Keratinocyte (primary cell): ENCODE results near the gene SELENOK. TPM values are rescaled to one million over a fixed set of nuclear protein-coding genes. Genes with fewer than 3 reads are reported as not detected.

Experiments used
- DNase-seq: peaks from one replicate; pipeline ENCODE4 v3.0.0-alpha.2; 2011; ENCODE audit warnings: low read depth, missing footprints, low spot score
- FAIRE-seq: peaks from 2 replicates; lab custom pipeline; 2011; peaks lifted over from hg19 to GRCh38; lab: Jason Lieb, UNC
- H2AFZ ChIP-seq: 2 replicates; pipeline ENCODE4 v1.6.0; 2012; ENCODE audit warnings: low read length, control low read depth, inconsistent platforms; ENCODE audit not compliant: control insufficient read depth
- H3K27ac ChIP-seq: 2 replicates; pipeline ENCODE4 v1.5.1; 2011; ENCODE audit warnings: low read length; ENCODE audit not compliant: control insufficient read depth, insufficient read depth
- H3K27me3 ChIP-seq: 3 replicates; pipeline ENCODE4 v1.6.0; 2011; ENCODE audit warnings: low read length; ENCODE audit not compliant: control insufficient read depth, insufficient read depth; ENCODE audit errors: extremely low read depth
- H3K36me3 ChIP-seq, 2 experiments: 2 replicates in 1 of 2; 3 replicates in 1 of 2; pipeline ENCODE4 v1.5.1; 2011; ENCODE audit warnings: low read length in 2 of 2, mild to moderate bottlenecking in 1 of 2; ENCODE audit not compliant: control insufficient read depth in 2 of 2, insufficient read depth in 2 of 2; ENCODE audit errors: extremely low read depth in 1 of 2
- H3K4me1 ChIP-seq: 3 replicates; pipeline ENCODE4 v1.5.1; 2011; ENCODE audit warnings: low read length; ENCODE audit not compliant: control insufficient read depth, insufficient read depth; ENCODE audit errors: extremely low read depth
- H3K4me2 ChIP-seq: 3 replicates; pipeline ENCODE4 v1.6.0; 2011; ENCODE audit warnings: low read depth, low read length; ENCODE audit not compliant: control insufficient read depth, insufficient read depth; ENCODE audit errors: extremely low read depth
- H3K4me3 ChIP-seq, 3 experiments: fragments of 200-600 bp in 1 of 3; sonication (generic) in 1 of 3; 2 replicates in 2 of 3; 3 replicates in 1 of 3; pipeline ENCODE4 v1.5.1; 2011 to 2016; ENCODE audit warnings: low read length in 3 of 3, mild to moderate bottlenecking in 3 of 3, control low read depth in 2 of 3, inconsistent platforms in 1 of 3, low read depth in 1 of 3, mixed read lengths in 1 of 3, mixed run types in 1 of 3, moderate library complexity in 1 of 3; ENCODE audit not compliant: control insufficient read depth in 2 of 3, insufficient read depth in 2 of 3; ENCODE audit errors: extremely low read depth in 1 of 3
- H3K79me2 ChIP-seq: 2 replicates; pipeline ENCODE4 v1.6.0; 2012; ENCODE audit warnings: low read length; ENCODE audit not compliant: control insufficient read depth, insufficient read depth
- H3K9ac ChIP-seq: 3 replicates; pipeline ENCODE4 v1.6.0; 2011; ENCODE audit warnings: low read length; ENCODE audit not compliant: control insufficient read depth, insufficient read depth; ENCODE audit errors: extremely low read depth
- H3K9me1 ChIP-seq: 3 replicates; pipeline ENCODE4 v1.6.0; 2011; ENCODE audit warnings: low read length; ENCODE audit not compliant: control insufficient read depth, insufficient read depth; ENCODE audit errors: extremely low read depth
- H3K9me3 ChIP-seq: 2 replicates; pipeline ENCODE4 v1.5.1; 2012; ENCODE audit warnings: low read depth, low read length; ENCODE audit not compliant: control insufficient read depth
- H4K20me1 ChIP-seq: 3 replicates; pipeline ENCODE4 v1.6.0; 2011; ENCODE audit warnings: low read length; ENCODE audit not compliant: control insufficient read depth, insufficient read depth; ENCODE audit errors: extremely low read depth
- EZH2 ChIP-seq: IDR thresholded peaks from one replicate; pipeline ENCODE4 v1.6.1; 2012; ENCODE audit warnings: inconsistent platforms, mild to moderate bottlenecking, low read length, moderate library complexity
- dilution Hi-C: fragments of 300-500 bp; cut with MboI; formaldehyde crosslinking; loops from one replicate; pipeline ENCODE4 v1.7.0; 2020; ENCODE audit warnings: low sequenced_read_pairs; ENCODE audit not compliant: extremely low pct_ligation_motif_present
- polyA plus RNA-seq, 5 experiments: library from polyadenylated mRNA; depleted of rRNA in 3 of 5; stranded (reverse) in 3 of 5; stranded (forward) in 1 of 5; unstranded in 1 of 5; fragments of >200 nt; gene quantifications; 1 replicate in 1 of 5; 2 replicates in 3 of 5; 3 replicates in 1 of 5; pipeline versions ENCODE4 v1.2.1 to v1.2.3, GENCODE V29; 2011 to 2012; ENCODE audit warnings: missing spikeins in 2 of 5, low read depth in 1 of 5, low replicate concordance in 1 of 5
- TF ChIP-seq, protein P1 (sequence below), 3 experiments: IDR thresholded peaks in 1 of 3; conservative IDR thresholded peaks in 1 of 3; optimal IDR thresholded peaks in 1 of 3; 2 replicates in 2 of 3; 3 replicates in 1 of 3; pipeline versions ENCODE3 to v1.5.1; 2011; ENCODE audit warnings: low read length in 3 of 3, mild to moderate bottlenecking in 3 of 3, moderate library complexity in 2 of 3, control low read depth in 1 of 3, inconsistent platforms in 1 of 3; ENCODE audit not compliant: insufficient read depth in 2 of 3; ENCODE audit errors: extremely low read depth in 1 of 3

SELENOK gene
- polyA plus RNA-seq, 1 donor (not counting 4 experiments of a cell fraction or from before 2014, with no cell fraction given) = 94.9 TPM

DNA sequence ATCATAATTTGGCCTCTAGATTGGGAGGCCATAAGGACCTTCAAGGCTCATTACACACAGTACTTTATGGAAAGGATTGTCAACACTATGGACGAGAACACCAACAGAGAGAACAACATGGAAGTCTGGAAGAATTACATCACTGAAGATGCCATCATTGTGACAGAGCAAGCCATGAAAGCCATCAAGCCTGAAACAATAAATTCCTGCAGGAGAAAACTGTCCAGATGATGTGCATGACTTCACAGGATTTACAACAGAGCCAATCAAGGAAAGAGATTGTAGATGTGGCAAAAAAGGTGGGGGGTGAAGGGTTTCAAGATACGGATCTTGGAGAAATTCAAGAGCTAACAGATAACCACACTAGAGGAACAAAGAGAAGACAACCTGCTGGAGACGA, 29.4 kb downstream of the SELENOK start:
- no peaks in the 10 kb centered on the region for H3K79me2 ChIP-seq
- dilution Hi-C loops = no loop called here
- no peak overlapping the region for H2AFZ ChIP-seq
- H3K27me3 ChIP-seq = no peaks in the 10 kb centered on the region
- H3K4me3 ChIP-seq = no peak overlapping the region
- H3K4me2 ChIP-seq = no peak overlapping the region
- TF ChIP-seq EZH2 = no peak
- no peaks in the 10 kb centered on the region for H3K9me1 ChIP-seq
- no peaks in the 10 kb centered on the region for H4K20me1 ChIP-seq
- FAIRE-seq (no peak), DNase-seq (no peak)
- H3K9me3 ChIP-seq = no peaks in the 10 kb centered on the region
- H3K36me3 ChIP-seq = peaks cover 0 to 1% of the 10 kb centered on the region in 2 experiments
- H3K27ac ChIP-seq = no peak overlapping the region
- no peak overlapping the region for H3K9ac ChIP-seq
- no peaks in the 10 kb centered on the region for H3K4me1 ChIP-seq

DNA sequence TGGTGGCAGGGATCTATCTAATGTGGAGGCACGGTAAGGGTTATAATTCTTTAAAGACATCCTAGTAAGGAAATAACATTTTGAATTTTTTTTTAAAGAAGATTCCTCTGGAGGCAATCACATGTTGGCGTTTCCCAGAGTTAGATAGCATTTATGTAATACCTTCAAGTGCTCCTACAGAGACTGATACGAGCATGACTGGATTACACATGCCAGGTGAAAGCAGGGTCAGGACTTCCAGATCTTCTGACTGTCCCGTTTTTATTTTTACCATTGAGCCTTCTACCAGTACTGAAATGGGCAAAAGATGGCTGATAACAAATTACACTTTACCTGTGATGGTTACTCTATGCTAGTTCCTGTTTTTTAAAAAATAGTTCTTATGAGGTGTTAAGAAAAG, 31.5 kb downstream of the SELENOK start:
- Histone ChIP-seq H3K4me1 (no peaks in the 10 kb centered on the region), H3K27ac (no peak overlapping the region), H3K4me2 (no peak overlapping the region), H3K27me3 (no peaks in the 10 kb centered on the region), H3K4me3 (no peak overlapping the region), H3K9me1 (no peaks in the 10 kb centered on the region), H4K20me1 (no peaks in the 10 kb centered on the region), H3K79me2 (no peaks in the 10 kb centered on the region), H2AFZ (no peak overlapping the region), H3K9ac (no peak overlapping the region), H3K36me3 (peaks cover 0 to 1% of the 10 kb centered on the region in 2 experiments), H3K9me3 (no peaks in the 10 kb centered on the region)
- dilution Hi-C loops = no loop called here
- no peak for FAIRE-seq
- no peak for DNase-seq
- no peak for TF ChIP-seq EZH2
- TF ChIP-seq, protein P1, sequence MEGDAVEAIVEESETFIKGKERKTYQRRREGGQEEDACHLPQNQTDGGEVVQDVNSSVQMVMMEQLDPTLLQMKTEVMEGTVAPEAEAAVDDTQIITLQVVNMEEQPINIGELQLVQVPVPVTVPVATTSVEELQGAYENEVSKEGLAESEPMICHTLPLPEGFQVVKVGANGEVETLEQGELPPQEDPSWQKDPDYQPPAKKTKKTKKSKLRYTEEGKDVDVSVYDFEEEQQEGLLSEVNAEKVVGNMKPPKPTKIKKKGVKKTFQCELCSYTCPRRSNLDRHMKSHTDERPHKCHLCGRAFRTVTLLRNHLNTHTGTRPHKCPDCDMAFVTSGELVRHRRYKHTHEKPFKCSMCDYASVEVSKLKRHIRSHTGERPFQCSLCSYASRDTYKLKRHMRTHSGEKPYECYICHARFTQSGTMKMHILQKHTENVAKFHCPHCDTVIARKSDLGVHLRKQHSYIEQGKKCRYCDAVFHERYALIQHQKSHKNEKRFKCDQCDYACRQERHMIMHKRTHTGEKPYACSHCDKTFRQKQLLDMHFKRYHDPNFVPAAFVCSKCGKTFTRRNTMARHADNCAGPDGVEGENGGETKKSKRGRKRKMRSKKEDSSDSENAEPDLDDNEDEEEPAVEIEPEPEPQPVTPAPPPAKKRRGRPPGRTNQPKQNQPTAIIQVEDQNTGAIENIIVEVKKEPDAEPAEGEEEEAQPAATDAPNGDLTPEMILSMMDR (optimal IDR thresholded peaks at IDR 0.05 in 1 of 3, IDR thresholded peaks at IDR 0.05 in 1 of 3, conservative IDR thresholded peaks at IDR 0.05 in 1 of 3; ENCODE audit: extremely low read depth in 1 of 3, insufficient read depth in 2 of 3, low read length in 3 of 3) = no peak

DNA sequence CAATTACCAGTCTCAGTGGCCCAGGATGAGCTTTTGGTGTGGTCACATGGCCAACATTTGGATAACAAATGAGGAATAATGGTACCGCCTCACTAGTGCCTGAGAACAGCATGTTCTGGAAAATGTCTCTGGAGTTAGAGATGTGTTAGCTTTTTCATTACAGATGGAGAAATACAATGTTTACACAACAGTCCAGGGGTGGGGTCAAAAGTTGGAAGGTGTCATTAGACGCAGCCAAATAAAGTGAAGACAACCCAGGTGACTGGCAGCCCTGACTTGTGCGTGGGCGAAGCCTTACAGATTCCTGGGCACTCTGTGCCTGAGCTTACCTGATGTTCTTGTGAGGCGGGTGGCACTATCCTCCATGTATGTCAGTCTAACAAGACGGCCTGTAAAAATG, 32.5 kb downstream of the SELENOK start:
- Histone ChIP-seq H3K9ac (no peak overlapping the region), H3K27ac (no peak overlapping the region), H3K36me3 (peaks cover 0 to 1% of the 10 kb centered on the region in 2 experiments), H3K4me1 (no peaks in the 10 kb centered on the region), H3K79me2 (no peaks in the 10 kb centered on the region), H3K27me3 (no peaks in the 10 kb centered on the region), H3K4me2 (no peak overlapping the region), H3K9me1 (no peaks in the 10 kb centered on the region), H3K9me3 (no peaks in the 10 kb centered on the region), H3K4me3 (no peak overlapping the region), H4K20me1 (no peaks in the 10 kb centered on the region), H2AFZ (no peak overlapping the region)
- dilution Hi-C loops = no loop called here
- TF ChIP-seq, protein P1 (optimal IDR thresholded peaks at IDR 0.05 in 1 of 3, IDR thresholded peaks at IDR 0.05 in 1 of 3, conservative IDR thresholded peaks at IDR 0.05 in 1 of 3; ENCODE audit: extremely low read depth in 1 of 3, insufficient read depth in 2 of 3, low read length in 3 of 3) = no peak
- no peak for TF ChIP-seq EZH2
- DNase-seq (no peak), FAIRE-seq (no peak)
